ENCODE measurements around the gene GPR183. TPM values are rescaled to one million over a fixed set of nuclear protein-coding genes. Genes with fewer than 3 reads are reported as not detected.

The GPR183 gene, protein sequence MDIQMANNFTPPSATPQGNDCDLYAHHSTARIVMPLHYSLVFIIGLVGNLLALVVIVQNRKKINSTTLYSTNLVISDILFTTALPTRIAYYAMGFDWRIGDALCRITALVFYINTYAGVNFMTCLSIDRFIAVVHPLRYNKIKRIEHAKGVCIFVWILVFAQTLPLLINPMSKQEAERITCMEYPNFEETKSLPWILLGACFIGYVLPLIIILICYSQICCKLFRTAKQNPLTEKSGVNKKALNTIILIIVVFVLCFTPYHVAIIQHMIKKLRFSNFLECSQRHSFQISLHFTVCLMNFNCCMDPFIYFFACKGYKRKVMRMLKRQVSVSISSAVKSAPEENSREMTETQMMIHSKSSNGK
- total RNA-seq = 10 to 100 TPM in 1 of 2 donors, 1 to 10 TPM in 1; 5.2 to 27.0 TPM
- polyA plus RNA-seq (ENCODE audit: insufficient read length in 2 of 2) = 1 to 10 TPM; 2.0 to 2.9 TPM
- long read RNA-seq, donor 1 = 0 reads
- long read RNA-seq, donor 2, partial matches to known transcripts = 0 of 1 reads
- long read RNA-seq, donor 2, other reads (novel, unspliced or antisense) = 0 of 1 reads
- long read RNA-seq, donor 3 = 0 reads
- long read RNA-seq, donor 4, partial matches to known transcripts = 0 of 2 reads
- long read RNA-seq, donor 4, other reads (novel, unspliced or antisense) = 0 of 2 reads

DNA sequence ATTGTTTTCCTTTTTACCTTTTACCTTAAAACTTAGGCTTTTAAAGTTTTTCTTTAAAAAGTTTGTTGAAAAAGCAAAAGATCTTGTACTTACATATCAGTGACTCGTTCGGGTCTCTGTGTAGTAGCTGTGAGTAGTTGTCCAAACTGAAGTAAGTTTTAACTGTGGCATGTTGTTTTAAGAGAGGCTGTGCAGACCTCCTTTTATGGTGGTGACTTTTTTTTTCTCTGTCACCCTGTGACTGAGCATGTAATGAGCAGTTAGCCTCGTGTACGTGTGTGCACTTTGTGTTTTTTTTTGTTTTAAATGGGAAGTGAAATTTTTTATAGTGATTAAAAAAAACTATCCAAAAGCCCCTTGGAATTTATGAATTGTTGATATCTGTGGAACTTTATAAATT, at the start of gene GPR183:
GPR183 (minus strand) TSS at position 153 of the 400 bp plus-strand sequence. CDS start 11,254 bp downstream, outside the sequence.
- Histone ChIP-seq H3K27me3 (ENCODE audit: control insufficient read depth, insufficient read depth, low read length) (no peaks in the 10 kb centered on the region), H3K9me3 (ENCODE audit: control insufficient read depth, insufficient read depth, low read length) (no peaks in the 10 kb centered on the region), H3K4me3 (ENCODE audit: low read depth, low read length) (no peak within 1 kb of the TSS), H3K4me1 (ENCODE audit: control insufficient read depth, insufficient read depth, low read length) (no peaks in the 10 kb centered on the region), H3K27ac (ENCODE audit: low read depth, low read length) (no peak within 1 kb of the TSS), H3K36me3 (ENCODE audit: control insufficient read depth, insufficient read depth, low read length) (peaks cover 6% of the 10 kb centered on the region)
- no peak for DNase-seq (ENCODE audit: low read depth in 4 of 6, low spot score in 6 of 6)
- WGBS (ENCODE audit: insufficient coverage) = 75% methylated on average over 2 of the region's 4 CpGs

DNA sequence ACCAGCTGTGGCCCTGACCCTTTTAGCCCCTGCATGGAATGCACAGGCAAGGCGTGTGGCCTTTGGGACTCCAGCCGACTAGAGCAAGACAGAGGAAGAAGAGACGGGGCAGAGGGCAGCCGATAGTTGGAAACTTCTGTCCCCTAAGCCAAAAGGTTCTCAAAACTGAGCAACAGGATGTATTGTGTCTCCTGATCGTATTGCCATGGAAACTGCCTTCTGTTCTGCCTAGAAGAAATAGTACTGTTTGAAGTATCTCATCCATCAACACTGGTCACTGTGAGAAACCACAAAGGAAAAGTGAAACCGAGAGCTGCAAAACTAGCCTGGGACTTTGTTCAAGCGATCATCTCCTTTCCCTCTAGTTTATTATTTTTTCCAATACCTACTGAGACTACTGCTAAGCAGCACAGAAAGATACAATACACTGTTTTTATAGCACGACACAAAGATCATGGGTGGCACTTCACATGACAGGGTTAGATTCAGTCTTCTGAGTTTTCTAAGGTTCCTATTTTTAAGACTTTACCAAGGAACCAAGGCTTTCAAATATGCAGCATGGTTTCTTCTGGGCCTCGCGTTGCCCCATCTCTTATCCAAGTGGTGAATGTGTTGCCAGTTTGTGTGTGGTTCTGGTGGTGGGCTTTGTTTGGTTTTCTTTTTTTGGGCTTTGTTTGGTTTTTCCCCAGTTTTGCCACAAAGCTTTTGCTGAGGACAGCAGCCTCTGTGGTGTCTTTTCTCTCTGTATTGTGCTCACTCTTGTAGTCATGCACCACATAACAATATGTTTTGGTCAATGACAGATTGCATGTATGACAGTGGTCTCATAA, 49.3 kb upstream of the GPR183 start:
- DNase-seq (ENCODE audit: low read depth in 4 of 6, low spot score in 6 of 6) = peak in 2 of 6 donors; percentile 55 to 62
- WGBS (ENCODE audit: insufficient coverage) = 26% methylated on average over 7 of the region's 10 CpGs
- Histone ChIP-seq H3K36me3 (ENCODE audit: control insufficient read depth, insufficient read depth, low read length) (peaks cover 21% of the 10 kb centered on the region), H3K9me3 (ENCODE audit: control insufficient read depth, insufficient read depth, low read length) (no peaks in the 10 kb centered on the region), H3K4me3 (ENCODE audit: low read depth, low read length) (no peak overlapping the region), H3K27me3 (ENCODE audit: control insufficient read depth, insufficient read depth, low read length) (no peaks in the 10 kb centered on the region), H3K4me1 (ENCODE audit: control insufficient read depth, insufficient read depth, low read length) (peaks cover 17% of the 10 kb centered on the region), H3K27ac (ENCODE audit: low read depth, low read length) (peak overlapping the region; percentile 19)

DNA sequence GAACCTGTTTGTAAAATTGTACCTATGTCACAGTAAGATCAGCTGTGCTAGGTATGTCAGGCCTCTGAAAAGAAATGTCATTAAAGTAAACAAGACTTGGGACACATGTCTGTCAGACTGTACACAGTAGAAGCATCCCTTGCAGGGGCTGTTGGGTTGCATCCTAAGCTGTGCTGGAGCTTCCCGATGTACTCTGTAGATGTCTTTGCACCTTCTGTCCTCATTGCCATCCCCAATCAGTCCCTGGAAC, 48.7 kb upstream of the GPR183 start:
- Histone ChIP-seq H3K4me1 (ENCODE audit: control insufficient read depth, insufficient read depth, low read length) (peaks cover 17% of the 10 kb centered on the region), H3K27me3 (ENCODE audit: control insufficient read depth, insufficient read depth, low read length) (no peaks in the 10 kb centered on the region), H3K36me3 (ENCODE audit: control insufficient read depth, insufficient read depth, low read length) (peaks cover 21% of the 10 kb centered on the region), H3K9me3 (ENCODE audit: control insufficient read depth, insufficient read depth, low read length) (no peaks in the 10 kb centered on the region), H3K27ac (ENCODE audit: low read depth, low read length) (peak overlapping the region; percentile 26), H3K4me3 (ENCODE audit: low read depth, low read length) (no peak overlapping the region)
- WGBS (ENCODE audit: insufficient coverage) = 0% methylated on average over 1 of the region's 1 CpG
- no peak for DNase-seq (ENCODE audit: low read depth in 4 of 6, low spot score in 6 of 6)

DNA sequence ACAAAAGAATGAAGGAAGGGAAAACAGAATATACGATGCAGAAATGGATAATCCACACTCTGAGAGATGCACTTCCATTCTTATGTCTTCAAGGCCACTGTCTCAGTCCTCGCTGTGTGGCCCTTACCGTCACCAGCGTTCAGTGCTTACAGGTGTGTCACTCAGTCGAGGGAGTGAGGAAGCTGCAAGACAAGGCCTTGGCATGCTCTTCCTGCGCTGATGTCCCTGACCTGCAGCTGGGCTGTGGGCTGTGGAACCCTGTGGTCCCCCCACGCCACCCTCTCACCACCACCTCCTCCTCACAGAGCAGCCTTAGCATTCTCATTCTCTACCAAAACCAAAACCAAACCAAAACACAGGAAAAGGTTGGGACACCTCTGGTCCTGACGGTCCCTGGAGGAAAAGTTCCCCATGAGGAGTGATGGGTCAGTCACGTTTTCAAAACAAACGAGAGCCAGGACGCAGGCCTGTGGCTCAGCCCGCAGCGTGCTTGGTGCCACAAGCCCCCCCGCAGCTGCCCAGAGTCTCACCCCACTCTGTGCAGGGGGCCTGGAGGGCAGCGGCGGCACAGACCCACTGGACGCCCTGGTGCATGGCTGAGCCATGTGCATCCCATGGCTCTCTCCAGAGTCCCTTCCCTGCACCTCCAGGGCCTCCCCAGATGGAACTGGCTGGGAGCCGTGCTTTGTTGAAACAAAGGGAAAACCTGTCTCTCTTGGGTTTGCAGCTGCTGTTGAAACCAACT, 48.2 kb upstream of the GPR183 start:
- Histone ChIP-seq H3K4me3 (ENCODE audit: low read depth, low read length) (no peak overlapping the region), H3K36me3 (ENCODE audit: control insufficient read depth, insufficient read depth, low read length) (peaks cover 19% of the 10 kb centered on the region), H3K9me3 (ENCODE audit: control insufficient read depth, insufficient read depth, low read length) (no peaks in the 10 kb centered on the region), H3K4me1 (ENCODE audit: control insufficient read depth, insufficient read depth, low read length) (peaks cover 17% of the 10 kb centered on the region), H3K27me3 (ENCODE audit: control insufficient read depth, insufficient read depth, low read length) (no peaks in the 10 kb centered on the region), H3K27ac (ENCODE audit: low read depth, low read length) (peak overlapping the region; percentile 26)
- 91% methylated on average over 18 of the region's 18 CpGs for WGBS (ENCODE audit: insufficient coverage)
- no peak for DNase-seq (ENCODE audit: low read depth in 4 of 6, low spot score in 6 of 6)

DNA sequence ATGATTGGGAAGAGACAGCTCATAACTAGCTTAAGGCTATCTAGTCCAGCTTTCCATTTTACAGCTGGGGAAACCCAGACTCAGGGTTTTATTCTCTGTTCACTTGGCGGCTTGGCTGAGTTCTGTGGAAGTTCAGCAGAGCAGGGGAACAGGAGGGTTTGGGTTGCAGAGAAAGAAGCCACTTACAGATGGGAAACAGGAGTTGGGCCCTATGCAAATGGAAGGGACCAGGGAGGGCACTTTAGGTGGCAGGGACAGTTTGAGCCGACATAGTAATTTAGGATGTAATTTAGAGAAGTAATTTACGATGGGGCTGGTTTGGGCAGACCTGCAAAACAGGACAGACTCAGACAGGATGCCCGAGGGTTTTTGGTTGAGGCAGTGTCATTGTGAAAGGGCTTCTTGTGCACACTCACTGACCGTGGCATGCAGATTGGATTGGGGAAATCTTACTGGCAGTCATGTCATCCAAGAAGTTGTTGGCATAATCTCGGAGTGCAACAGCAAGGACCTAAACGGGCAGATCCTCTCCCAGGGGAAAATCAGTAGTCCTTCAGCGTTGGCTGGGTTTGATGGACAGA, 47.3 kb upstream of the GPR183 start:
- H3K4me1 ChIP-seq (ENCODE audit: control insufficient read depth, insufficient read depth, low read length) = peaks cover 12% of the 10 kb centered on the region
- peaks cover 15% of the 10 kb centered on the region for H3K36me3 ChIP-seq (ENCODE audit: control insufficient read depth, insufficient read depth, low read length)
- H3K9me3 ChIP-seq (ENCODE audit: control insufficient read depth, insufficient read depth, low read length) = no peaks in the 10 kb centered on the region
- H3K4me3 ChIP-seq (ENCODE audit: low read depth, low read length) = no peak overlapping the region
- peak in 1 of 6 donors; percentile 29 for DNase-seq (ENCODE audit: low read depth in 4 of 6, low spot score in 6 of 6)
- H3K27ac ChIP-seq (ENCODE audit: low read depth, low read length) = no peak overlapping the region
- WGBS (ENCODE audit: insufficient coverage) = 83% methylated on average over 8 of the region's 8 CpGs
- H3K27me3 ChIP-seq (ENCODE audit: control insufficient read depth, insufficient read depth, low read length) = no peaks in the 10 kb centered on the region

DNA sequence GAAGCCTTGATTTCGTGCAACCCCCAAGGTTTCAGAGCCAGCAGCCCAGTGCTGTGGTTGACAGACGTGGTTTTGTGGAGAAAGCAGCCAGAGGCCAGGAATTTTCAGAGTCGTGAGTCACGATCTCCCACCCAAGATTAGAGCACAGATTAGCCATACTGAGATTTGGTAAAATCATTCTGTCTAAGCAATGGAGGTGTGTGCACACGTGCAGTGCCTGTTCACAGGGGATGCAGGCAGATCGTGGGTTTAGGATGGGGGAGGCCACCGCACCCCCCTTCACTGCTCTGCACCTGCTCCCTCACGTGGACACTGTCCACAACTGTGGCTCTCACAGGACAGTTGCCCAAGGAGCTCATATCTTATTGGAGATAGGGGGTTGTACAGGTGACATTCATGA, 46.6 kb upstream of the GPR183 start:
- Histone ChIP-seq H3K27me3 (ENCODE audit: control insufficient read depth, insufficient read depth, low read length) (no peaks in the 10 kb centered on the region), H3K27ac (ENCODE audit: low read depth, low read length) (no peak overlapping the region), H3K36me3 (ENCODE audit: control insufficient read depth, insufficient read depth, low read length) (peaks cover 14% of the 10 kb centered on the region), H3K9me3 (ENCODE audit: control insufficient read depth, insufficient read depth, low read length) (no peaks in the 10 kb centered on the region), H3K4me3 (ENCODE audit: low read depth, low read length) (no peak overlapping the region), H3K4me1 (ENCODE audit: control insufficient read depth, insufficient read depth, low read length) (peaks cover 10% of the 10 kb centered on the region)
- WGBS (ENCODE audit: insufficient coverage) = 88% methylated on average over 6 of the region's 8 CpGs
- no peak for DNase-seq (ENCODE audit: low read depth in 4 of 6, low spot score in 6 of 6)

DNA sequence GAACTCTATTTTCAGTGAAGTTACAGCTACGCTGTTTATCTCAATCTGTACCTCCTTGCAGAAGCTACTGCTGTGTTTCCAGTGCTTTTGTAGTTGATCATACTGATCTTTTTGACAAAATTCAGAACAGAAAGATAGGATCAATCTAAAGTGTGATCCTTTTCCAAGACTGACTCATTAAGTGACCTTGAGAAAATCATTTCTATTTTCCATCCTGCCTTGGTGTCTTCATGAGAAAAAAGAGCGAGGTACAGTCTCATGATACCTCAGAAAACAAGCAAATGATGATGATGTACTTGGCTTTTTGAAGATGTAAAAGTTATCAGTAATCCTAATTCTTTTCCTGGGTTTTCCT, 46.0 kb upstream of the GPR183 start:
- no peak for DNase-seq (ENCODE audit: low read depth in 4 of 6, low spot score in 6 of 6)
- Histone ChIP-seq H3K9me3 (ENCODE audit: control insufficient read depth, insufficient read depth, low read length) (no peaks in the 10 kb centered on the region), H3K27ac (ENCODE audit: low read depth, low read length) (no peak overlapping the region), H3K4me3 (ENCODE audit: low read depth, low read length) (no peak overlapping the region), H3K27me3 (ENCODE audit: control insufficient read depth, insufficient read depth, low read length) (no peaks in the 10 kb centered on the region), H3K4me1 (ENCODE audit: control insufficient read depth, insufficient read depth, low read length) (peaks cover 10% of the 10 kb centered on the region), H3K36me3 (ENCODE audit: control insufficient read depth, insufficient read depth, low read length) (peaks cover 14% of the 10 kb centered on the region)
- WGBS (ENCODE audit: insufficient coverage) = 100% methylated on average over 1 of the region's 2 CpGs

DNA sequence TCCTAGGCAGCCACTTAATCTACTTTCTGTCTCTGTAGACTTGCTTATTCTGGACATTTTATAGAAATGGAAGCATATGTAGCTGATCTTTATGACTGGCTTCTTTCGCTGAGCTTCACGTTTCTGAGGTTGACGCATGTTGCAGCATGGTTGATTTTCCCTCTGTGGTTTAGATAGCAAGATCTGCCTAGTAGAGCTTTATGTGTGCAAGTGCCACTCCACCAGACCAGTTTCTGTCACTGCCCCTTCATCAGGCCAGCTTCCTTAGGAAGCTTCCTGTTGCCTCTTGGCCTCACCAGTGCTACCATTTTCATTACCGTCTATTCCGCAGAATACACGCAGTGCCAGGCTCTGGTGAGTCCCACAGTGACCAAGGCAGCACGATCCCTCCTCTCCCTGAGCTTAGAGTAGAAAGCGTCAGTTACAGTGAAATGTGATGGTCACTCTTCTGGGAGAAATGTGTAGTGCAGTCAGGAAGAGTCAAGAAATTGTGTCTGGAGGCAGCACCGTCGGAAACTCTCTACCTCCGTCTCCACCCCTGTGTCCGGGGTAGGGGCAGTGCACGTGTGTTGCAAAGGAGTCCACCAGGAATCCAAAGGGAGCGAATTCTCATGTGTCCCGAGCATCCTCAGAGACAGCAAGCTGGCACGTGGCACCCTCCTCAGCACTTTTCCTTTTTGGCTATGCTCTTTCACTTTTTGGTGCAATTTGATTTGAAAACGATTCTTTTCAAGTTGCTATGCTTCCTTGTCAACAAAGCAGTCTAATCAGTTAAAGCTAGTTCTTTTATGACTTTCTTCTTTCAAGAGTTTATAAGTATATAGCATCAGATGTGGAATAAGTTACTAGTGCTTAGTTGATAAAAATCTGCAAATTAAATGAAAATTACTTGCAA, 45.4 kb upstream of the GPR183 start:
- H3K36me3 ChIP-seq (ENCODE audit: control insufficient read depth, insufficient read depth, low read length) = peaks cover 11% of the 10 kb centered on the region
- peaks cover 10% of the 10 kb centered on the region for H3K4me1 ChIP-seq (ENCODE audit: control insufficient read depth, insufficient read depth, low read length)
- H3K27ac ChIP-seq (ENCODE audit: low read depth, low read length) = no peak overlapping the region
- no peak overlapping the region for H3K4me3 ChIP-seq (ENCODE audit: low read depth, low read length)
- H3K27me3 ChIP-seq (ENCODE audit: control insufficient read depth, insufficient read depth, low read length) = no peaks in the 10 kb centered on the region
- H3K9me3 ChIP-seq (ENCODE audit: control insufficient read depth, insufficient read depth, low read length) = no peaks in the 10 kb centered on the region
- 93% methylated on average over 14 of the region's 17 CpGs for WGBS (ENCODE audit: insufficient coverage)
- DNase-seq (ENCODE audit: low read depth in 4 of 6, low spot score in 6 of 6) = no peak
